Left colon (tissue), 2 donors: ENCODE results near the gene CS. TPM values are rescaled to one million over a fixed set of nuclear protein-coding genes. Genes with fewer than 3 reads are reported as not detected.
A peak's percentile ranks its signal among the peaks of the same experiment; 100 is the strongest.

Source experiments
- ATAC-seq: fragments of 200-7000 bp; cut with Tn5 transposase; one replicate; pipeline ENCODE4 v1.9.1; 2020; ENCODE audit warnings: mild to moderate bottlenecking, moderate library complexity
- DNase-seq, 2 donors: peaks; one replicate each; pipeline ENCODE4 v3.0.0-alpha.2; 2020
- intact Hi-C, 2 donors: fragments of 100-400 bp; cut with DNase I in 1 of 2; cut with micrococcal nuclease in 1 of 2; formaldehyde crosslinking; loops; one replicate each; pipeline versions ENCODE4 v1.11.2 to v1.14.0; 2022; cut with DNase I, micrococcal nuclease
- total RNA-seq, 2 donors: library from RNA; stranded (reverse); fragmentation: NEBNext Ultra II Directional; extraction: Animal tissue kit (Norgen Biotek cat#: 25700); gene quantifications; one replicate each; pipeline ENCODE4 v1.2.1, GENCODE V29; 2021
- donor health status: DM: no; HTN: no; CAD: no.
- donor health status: DM: yes; HTN: yes; CAD: no.

Gene CS
- total RNA-seq, 2 donors from 2014 or later, result 304 to 403 TPM

- intact Hi-C loops, result no loop called here
- peak; percentile 94 for ATAC-seq
- DNase-seq, result peak; percentile 65 to 86
Observed at GRCh38 chr12:56258068-56258819, 41.9 kb downstream of the CS start, which contains the start of gene ANKRD52. ANKRD52 (minus strand) TSS chr12:56258384; CDS start chr12:56258269, 115 bp downstream.

GRCh38 chr12:56257491-56258067, 42.6 kb downstream of the CS start:
- peak in 1 of 2 donors; percentile 41 for DNase-seq
- intact Hi-C loops, result no loop called here
- peak; percentile 33 for ATAC-seq

DNA sequence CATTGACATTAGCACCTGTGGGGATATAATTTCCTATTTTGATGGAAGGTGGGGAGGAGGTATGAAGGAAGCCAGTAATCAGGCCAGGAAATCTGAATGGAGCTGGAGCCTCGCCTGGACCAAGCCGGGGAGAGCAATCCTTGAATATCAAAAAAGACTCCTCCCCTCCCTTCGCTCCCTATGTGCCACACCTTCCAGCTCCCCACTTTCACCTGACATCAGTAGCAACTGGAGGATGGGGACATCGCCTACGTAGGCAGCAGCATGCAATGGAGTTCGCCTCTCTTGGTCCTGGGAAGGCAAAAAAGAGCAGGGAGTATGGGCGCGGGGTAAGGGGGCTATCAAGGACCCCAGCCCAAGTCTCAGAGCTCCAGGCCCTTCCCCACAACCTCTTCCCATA, 43.1 kb downstream of the CS start:
- no peak for DNase-seq
- intact Hi-C loops, result no loop called here
- ATAC-seq, result no peak

DNA sequence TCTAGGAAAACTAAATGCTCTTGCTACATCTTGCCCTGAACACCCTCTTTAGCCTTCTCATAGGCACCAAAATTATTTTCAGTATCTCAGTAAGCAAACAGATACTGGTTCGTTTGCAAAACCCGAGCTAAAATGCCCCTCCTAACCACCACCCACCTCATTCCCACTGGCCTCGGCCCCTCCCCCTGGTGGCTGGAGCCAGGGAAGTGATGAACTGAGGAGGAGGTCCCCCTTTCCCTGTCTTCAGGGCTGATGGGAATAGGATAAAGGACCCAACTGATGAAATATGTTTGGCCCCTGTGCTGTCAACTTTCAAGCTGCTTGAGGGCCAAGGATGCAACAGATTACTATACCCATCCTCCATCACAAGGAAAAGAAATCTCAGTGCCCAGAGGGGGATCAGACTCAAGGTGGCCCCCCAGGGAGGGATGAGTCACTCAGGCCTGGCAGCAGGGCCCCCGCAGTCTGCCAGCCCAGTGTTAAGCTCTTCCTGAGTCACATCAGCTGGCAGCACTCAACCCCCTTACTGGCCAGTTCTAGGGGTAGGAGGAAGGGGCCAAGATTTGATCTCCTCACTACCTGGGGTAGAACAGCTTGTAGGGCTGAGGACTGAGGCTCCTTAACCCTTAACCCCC, 43.7 kb downstream of the CS start:
- ATAC-seq (no peak), DNase-seq (no peak)
- intact Hi-C loops, result no loop called here

- intact Hi-C loops, result no loop called here
Observed at GRCh38 chr12:56255671-56256070, 44.5 kb downstream of the CS start.

GRCh38 chr12:56253091-56253490, 47.0 kb downstream of the CS start:
- no peak for ATAC-seq
- DNase-seq, result no peak
- intact Hi-C loops, result no loop called here

More at GRCh38 chr12:56255671-56256070, 44.5 kb downstream of the CS start:
- ATAC-seq (no peak), DNase-seq (no peak)

DNA sequence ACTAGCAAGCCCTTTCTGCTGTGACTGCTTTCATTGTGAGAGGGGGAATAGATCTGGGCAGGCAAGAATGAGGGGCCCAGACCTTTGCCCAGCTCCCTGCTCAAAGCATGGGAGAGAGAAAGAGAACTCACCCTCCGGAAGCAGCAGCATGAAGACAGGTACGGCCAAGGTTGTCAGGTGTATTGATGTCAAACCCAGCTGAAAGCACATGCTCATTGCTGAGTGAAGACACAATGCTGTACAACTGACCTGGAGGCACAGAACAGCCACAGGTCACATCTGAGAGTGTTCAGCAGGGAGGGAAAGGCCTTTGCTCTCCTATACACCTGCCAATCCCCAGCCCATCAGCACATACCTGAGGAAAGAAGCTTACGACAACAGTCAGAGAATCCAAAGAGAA, 47.5 kb downstream of the CS start:
- DNase-seq, result no peak
- intact Hi-C loops, result no loop called here
- ATAC-seq, result no peak

GRCh38 chr12:56248711-56249110, 51.4 kb downstream of the CS start:
- ATAC-seq, result no peak
- intact Hi-C loops, result no loop called here
- DNase-seq, result no peak

- ATAC-seq (no peak), DNase-seq (no peak)
- intact Hi-C loops, result no loop called here
Observed at GRCh38 chr12:56247923-56248322, 52.2 kb downstream of the CS start.

- no peak for DNase-seq
- no peak for ATAC-seq
- intact Hi-C loops, result no loop called here
Observed at GRCh38 chr12:56244494-56244893, 55.6 kb downstream of the CS start.

DNA sequence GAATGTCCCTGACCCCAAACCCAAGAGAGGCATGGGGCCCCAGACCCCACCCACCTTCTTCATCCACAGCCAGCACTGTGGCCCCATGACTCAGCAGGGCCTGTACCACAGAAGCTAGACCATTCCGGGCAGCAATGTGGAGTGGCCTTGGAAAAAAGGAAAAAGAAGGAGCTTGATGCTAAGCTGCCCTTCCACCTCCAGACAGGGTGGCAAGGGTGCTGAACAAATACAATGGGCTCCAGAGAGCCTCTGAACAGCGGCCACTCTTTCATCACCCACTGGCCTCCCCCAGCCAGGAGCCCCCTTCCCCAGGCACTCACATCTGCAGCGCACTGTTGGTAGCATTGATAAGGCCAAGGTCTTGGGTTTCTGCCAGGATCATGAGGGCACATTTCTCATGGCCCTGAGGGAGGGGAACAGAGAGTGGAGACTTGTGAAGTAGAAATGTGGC, 56.4 kb downstream of the CS start:
- intact Hi-C loops, result no loop called here
- ATAC-seq (no peak), DNase-seq (no peak)

GRCh38 chr12:56242986-56243385, 57.1 kb downstream of the CS start:
- DNase-seq (no peak), ATAC-seq (no peak)
- intact Hi-C loops, result no loop called here

DNA sequence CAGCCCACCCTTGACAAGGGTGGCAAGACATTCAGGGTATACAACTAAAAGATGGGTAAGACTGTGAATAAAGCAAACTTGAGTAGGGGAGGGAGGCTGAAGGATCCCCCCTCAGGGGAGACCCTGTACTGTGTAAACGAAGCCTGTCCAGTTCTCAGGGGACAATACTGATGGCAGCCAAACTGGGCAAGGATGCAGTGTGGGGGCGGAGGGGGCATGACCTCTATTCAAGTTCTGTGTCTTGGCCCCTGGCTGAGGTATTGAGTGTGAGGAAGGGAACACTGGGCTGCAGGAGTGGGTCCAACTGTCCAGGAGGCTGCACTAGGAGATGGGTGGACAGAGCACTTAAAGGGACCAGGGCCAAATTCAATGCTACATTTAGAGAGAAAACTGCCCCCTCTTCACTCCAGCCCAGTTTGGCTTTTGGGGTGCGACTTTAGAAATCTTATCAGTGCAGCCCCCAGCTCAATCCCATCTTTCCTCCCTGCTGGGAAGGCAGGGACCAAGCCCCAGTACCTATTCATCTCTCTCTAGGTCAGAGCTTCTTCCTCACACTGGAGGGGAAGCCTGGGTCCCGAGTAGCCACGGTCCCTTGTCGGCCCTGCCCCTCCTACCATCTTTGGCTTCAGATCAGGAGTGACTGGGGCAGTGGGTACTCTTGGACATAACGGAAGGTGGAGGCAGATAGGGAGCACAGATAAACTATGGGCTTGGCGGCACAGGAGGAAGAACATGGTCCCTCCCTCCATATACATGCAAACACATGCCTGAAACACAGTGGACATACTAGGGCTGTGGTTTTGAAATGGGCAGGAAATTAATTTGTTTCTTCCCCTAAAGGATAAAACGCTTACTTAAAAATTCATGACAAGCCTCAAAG, 58.5 kb downstream of the CS start:
- intact Hi-C loops, result no loop called here
- no peak for DNase-seq

GRCh38 chr12:56237552-56237951, 62.6 kb downstream of the CS start:
- DNase-seq (no peak), ATAC-seq (no peak)
- intact Hi-C loops, result no loop called here

More for the DNA sequence above, 58.5 kb downstream of the CS start:
- no peak for ATAC-seq

DNA sequence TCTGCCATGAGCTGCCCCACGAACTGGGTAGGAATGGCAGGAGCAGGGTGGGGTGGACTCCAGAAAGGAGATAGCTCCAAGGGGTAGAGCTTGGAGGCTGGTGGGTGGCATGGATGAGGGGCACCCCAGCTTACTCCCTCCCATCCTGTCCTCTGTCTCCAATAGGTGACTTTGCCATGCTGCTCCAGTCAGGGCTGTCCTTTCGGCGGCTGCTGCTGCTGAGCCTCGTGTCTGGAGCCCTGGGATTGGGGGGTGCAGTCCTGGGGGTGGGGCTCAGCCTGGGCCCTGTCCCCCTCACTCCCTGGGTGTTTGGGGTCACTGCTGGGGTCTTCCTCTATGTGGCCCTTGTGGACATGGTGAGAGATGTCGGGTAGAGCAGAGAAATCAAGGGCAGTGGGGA, 63.1 kb downstream of the CS start:
- DNase-seq, result no peak
- intact Hi-C loops, result no loop called here
- peak; percentile 5 for ATAC-seq

DNA sequence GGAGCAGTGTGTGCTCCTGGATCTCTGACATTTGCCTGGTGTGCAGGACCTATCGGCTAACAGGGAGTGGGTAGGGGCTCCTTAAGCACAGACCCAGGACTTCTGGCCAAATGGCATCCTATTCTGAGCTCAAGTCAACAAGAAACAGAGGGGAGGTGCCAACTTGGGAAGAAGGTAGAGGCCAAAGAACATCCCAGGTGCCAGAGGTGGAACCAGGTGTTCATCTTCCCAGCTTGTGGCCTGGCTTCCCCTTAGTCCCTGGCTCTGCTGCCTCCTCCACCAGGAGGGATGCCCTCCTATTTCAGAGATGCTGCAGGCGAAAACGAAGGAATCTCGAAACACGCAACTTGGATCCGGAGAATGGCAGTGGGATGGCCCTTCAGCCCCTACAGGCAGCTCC, 64.0 kb downstream of the CS start:
- intact Hi-C loops, result no loop called here
- DNase-seq (no peak), ATAC-seq (no peak)

DNA sequence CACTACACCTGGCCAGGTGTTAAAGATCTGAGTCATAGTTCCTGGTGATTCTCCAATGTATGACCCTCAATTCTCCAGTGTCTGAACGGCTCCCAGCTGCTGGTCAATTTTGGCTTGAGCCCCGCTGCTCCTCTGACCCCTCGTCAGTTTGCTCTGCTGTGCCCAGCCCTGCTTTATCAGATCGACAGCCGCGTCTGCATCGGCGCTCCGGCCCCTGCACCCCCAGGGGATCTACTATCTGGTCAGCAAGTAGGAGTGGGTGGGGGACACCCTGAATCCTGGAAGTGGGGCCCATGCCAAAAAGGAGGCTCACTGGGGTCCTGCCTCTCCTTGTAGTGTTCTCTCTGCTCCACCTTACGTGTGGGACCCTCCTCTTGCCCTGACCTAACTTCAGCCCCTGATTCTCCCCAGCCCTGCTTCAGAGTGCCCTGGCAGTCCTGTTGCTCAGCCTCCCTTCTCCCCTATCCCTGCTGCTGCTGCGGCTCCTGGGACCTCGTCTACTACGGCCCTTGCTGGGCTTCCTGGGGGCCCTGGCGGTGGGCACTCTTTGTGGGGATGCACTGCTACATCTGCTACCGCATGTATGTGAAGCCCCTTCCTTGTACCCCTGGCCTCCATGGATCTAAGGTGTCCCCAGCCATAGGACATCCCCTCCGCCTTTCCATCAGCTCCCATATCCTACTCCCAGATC, 65.2 kb downstream of the CS start:
- DNase-seq, result no peak
- intact Hi-C loops, result no loop called here
- no peak for ATAC-seq

GRCh38 chr12:56231184-56231582, 68.9 kb downstream of the CS start:
- DNase-seq (no peak), ATAC-seq (peak; percentile 17)
- intact Hi-C loops, result no loop called here
